ENCODE measurements around the gene HRC. TPM values are rescaled to one million over a fixed set of nuclear protein-coding genes. Genes with fewer than 3 reads are reported as not detected.

HRC gene
- total and polyA plus RNA-seq, 2 of the 8 experiments (the other 6 are each of a cell fraction or from before 2014, with no cell fraction given), result 2.3 to 2.6 TPM

- Histone ChIP-seq H3K14ac (ENCODE audit: insufficient read length) (no peak overlapping the region), H3K27me3 (replicated peaks in 1 of 4; ENCODE audit: control insufficient read depth in 3 of 4, extremely low read depth in 1 of 4, insufficient read depth in 3 of 4, low read length in 3 of 4) (peaks cover 0 to 7% (median 3%) of the 10 kb centered on the region in 4 experiments; a peak in 3 of 7 replicates), H2BK12ac (ENCODE audit: low read depth, low read length) (no peak overlapping the region), H3K79me1 (ENCODE audit: low read depth, low read length) (0 out of 2 replicates have a peak, but pooled peaks cover 2% of the 10 kb centered on the region), H3K36me3 (ENCODE audit: control insufficient read depth in 2 of 4, insufficient read depth in 4 of 4, low read length in 3 of 4) (no peaks in the 10 kb centered on the region), H3K23me2 (ENCODE audit: low read depth, low read length) (peaks cover 24% of the 10 kb centered on the region), H3K23ac (ENCODE audit: insufficient read length) (no peak overlapping the region), H3K9me3 (ENCODE audit: insufficient read depth in 2 of 2, low read depth in 1 of 2, low read length in 1 of 2) (no peaks in the 10 kb centered on the region), H2AFZ (ENCODE audit: low read length) (no peak overlapping the region), H2AK5ac (ENCODE audit: low read depth, low read length) (0 out of 2 replicates have a peak overlapping the region, but pooled peaks have one; percentile 1), H4K5ac (ENCODE audit: insufficient read length, low read depth, low read length) (no peak overlapping the region), H3K4me1 (replicated peaks in 1 of 4; ENCODE audit: control insufficient read depth in 3 of 4, insufficient read depth in 4 of 4, low read length in 3 of 4) (peaks cover 0 to 30% (median 20%) of the 10 kb centered on the region in 4 experiments; a peak in 6 of 7 replicates), H3K4me2 (ENCODE audit: insufficient read depth in 1 of 2, low read depth in 2 of 2, low read length in 2 of 2) (peak overlapping the region; percentile 85 to 95), H3K18ac (ENCODE audit: extremely low read depth, low read length) (0 out of 2 replicates have a peak overlapping the region, but pooled peaks have one; percentile 9), H3K79me2 (ENCODE audit: control insufficient read depth in 1 of 2, insufficient read depth in 2 of 2, low read length in 2 of 2) (no peaks in the 10 kb centered on the region), H3K56ac (replicated peaks; ENCODE audit: insufficient read length, low read depth, low read length) (no peak overlapping the region), H2BK20ac (ENCODE audit: low read length) (no peak overlapping the region), H2BK120ac (replicated peaks; ENCODE audit: low read depth, low read length) (no peak overlapping the region), H2BK5ac (ENCODE audit: low read depth, low read length) (no peak overlapping the region), H3K27ac (ENCODE audit: low read depth, low read length) (no peak overlapping the region), H4K8ac (ENCODE audit: extremely low read depth, insufficient read depth, low read length) (no peak overlapping the region), H3K4me3 (ENCODE audit: extremely low read depth in 1 of 4, insufficient read depth in 2 of 4, low read depth in 3 of 4, low read length in 4 of 4) (peak overlapping the region; percentile 69 to 97 (median 90); a peak in 7 of 8 replicates), H4K20me1 (replicated peaks in 1 of 2; ENCODE audit: control insufficient read depth in 1 of 2, insufficient read depth in 2 of 2, low read length in 2 of 2) (peaks cover 0 to 2% of the 10 kb centered on the region in 2 experiments), H2BK15ac (ENCODE audit: low read length) (no peak overlapping the region), H3K9ac (replicated peaks in 1 of 4; ENCODE audit: extremely low read depth in 1 of 4, low read depth in 3 of 4, low read length in 3 of 4) (0 out of 7 replicates have a peak overlapping the region, but pooled peaks of 1 of the 4 experiments have one; percentile 13), H3K4ac (replicated peaks; ENCODE audit: insufficient read length, low read depth, low read length) (no peak overlapping the region), H4K91ac (replicated peaks; ENCODE audit: insufficient read length, low read length) (no peak overlapping the region)
- FAIRE-seq (peak; percentile 87), DNase-seq (ENCODE audit: low read depth in 1 of 2, low spot score in 2 of 2) (peak; percentile 95 to 100)
- 6% methylated on average over 41 of the region's 45 CpGs; no CpG with 5 or more reads in 1 of the 2 experiments for WGBS, 2 experiments (ENCODE audit: extremely low coverage in 1 of 2, insufficient coverage in 1 of 2, insufficient read length in 1 of 2, insufficient replicate concordance in 2 of 2, low coverage in 1 of 2, low lambda C conversion rate in 2 of 2, missing lambda C conversion rate in 1 of 2)
- ChIA-PET POLR2A (ENCODE audit: partially characterized antibody) (interaction anchor here (0.6 to 5.6 kb wide), 17 partner anchors 8 to 188 kb away, joined by 3 to 30 read pairs (median 4); partner anchors contain the start of genes LIN7B, PPFIA3 and TRPM4), CTCF (ENCODE audit: partially characterized antibody) (interaction anchor here (0.8 to 2.1 kb wide), 8 partner anchors 14 to 77 kb away, joined by 3 to 10 read pairs (median 4); no protein-coding TSS in a partner anchor)
- no peak for TF ChIP-seq SUZ12 (IDR thresholded peaks at IDR 0.05; ENCODE audit: low read length)
- TF ChIP-seq POLR2A (IDR thresholded peaks at IDR 0.05; ENCODE audit: control extremely low read depth in 1 of 2, low read depth in 2 of 2, low read length in 2 of 2), result peak in 1 of 2 experiments; percentile 53; a peak in 1 of 3 replicates
- TF ChIP-seq POLR2AphosphoS5 (IDR thresholded peaks at IDR 0.05; ENCODE audit: low read depth, low read length), result peak; percentile 30
- no peak for TF ChIP-seq BACH1 (IDR thresholded peaks at IDR 0.05; ENCODE audit: low read length)
- no peak for TF ChIP-seq RXRA (IDR thresholded peaks at IDR 0.05; ENCODE audit: insufficient read depth, low read depth, low read length)
- peak; percentile 89 for TF ChIP-seq KDM1A (IDR thresholded peaks at IDR 0.05; ENCODE audit: borderline replicate concordance, low read length)
- no peak for TF ChIP-seq JUN (IDR thresholded peaks at IDR 0.05; ENCODE audit: low read depth, low read length)
- peak; percentile 90; the same call in 1 of the 2 replicates for TF ChIP-seq SP4 (IDR thresholded peaks at IDR 0.05; ENCODE audit: low read length)
- TF ChIP-seq BRCA1 (IDR thresholded peaks at IDR 0.05; ENCODE audit: low read depth, low read length), result no peak
- TF ChIP-seq NRF1 (IDR thresholded peaks at IDR 0.05; ENCODE audit: low read depth, low read length), result no peak; the same call in 1 of the 2 replicates
- peak; percentile 75 for TF ChIP-seq TBP (IDR thresholded peaks at IDR 0.05; ENCODE audit: low read depth, low read length)
- TF ChIP-seq CHD2 (IDR thresholded peaks at IDR 0.05; ENCODE audit: low read length), result 0 out of 2 replicates have a peak, but pooled peaks have one; percentile 8
Measured at GRCh38 chr19:49151267-49152118, 3.7 kb downstream of the HRC start.

Data from H1 (cell line).